RWPE2 (cell line): ENCODE data around the gene SPPL3.

Experiments used
- ATAC-seq: fragments of 200-7000 bp; cut with Tn5 transposase; 3 replicates; pipeline ENCODE4 v1.9.1; 2021; ENCODE audit warnings: low read depth
- DNase-seq: peaks from one replicate; pipeline ENCODE4 v3.0.0-alpha.2; 2020; ENCODE audit warnings: low spot score
- H3K27ac ChIP-seq: fragments of 450-650 bp; 2 replicates; pipeline ENCODE4 v1.5.1; 2017; ENCODE audit warnings: mild to moderate bottlenecking; ENCODE audit not compliant: poor library complexity, severe bottlenecking
- H3K27me3 ChIP-seq: fragments of 250-450 bp; sonication (Bioruptor Pico); 2 replicates; pipeline ENCODE4 v1.5.1; 2021; ENCODE audit warnings: mild to moderate bottlenecking, moderate library complexity; ENCODE audit not compliant: insufficient read depth, poor library complexity, severe bottlenecking
- H3K36me3 ChIP-seq: fragments of 250-450 bp; sonication (Bioruptor Pico); 2 replicates; pipeline ENCODE4 v1.5.1; 2020; ENCODE audit warnings: low read depth, mild to moderate bottlenecking, moderate library complexity
- H3K4me1 ChIP-seq: fragments of 250-450 bp; sonication (Bioruptor Pico); 2 replicates; pipeline ENCODE4 v1.5.1; 2021; ENCODE audit warnings: mild to moderate bottlenecking, moderate library complexity; ENCODE audit not compliant: insufficient read depth, poor library complexity, severe bottlenecking
- H3K4me3 ChIP-seq: fragments of 250-450 bp; sonication (Bioruptor Pico); 2 replicates; pipeline ENCODE4 v1.5.1; 2021; ENCODE audit warnings: mild to moderate bottlenecking, moderate library complexity; ENCODE audit not compliant: severe bottlenecking
- H3K9me3 ChIP-seq: fragments of 250-450 bp; sonication (Bioruptor Pico); 2 replicates; pipeline ENCODE4 v1.5.1; 2021; ENCODE audit warnings: mild to moderate bottlenecking, moderate library complexity; ENCODE audit not compliant: severe bottlenecking
- TF ChIP-seq, protein P1 (sequence below): fragments of 450-650 bp; IDR thresholded peaks from one replicate; pipeline ENCODE4 v1.5.1; 2017; ENCODE audit warnings: mild to moderate bottlenecking, moderate library complexity; ENCODE audit not compliant: poor library complexity, severe bottlenecking

SPPL3 gene

DNA sequence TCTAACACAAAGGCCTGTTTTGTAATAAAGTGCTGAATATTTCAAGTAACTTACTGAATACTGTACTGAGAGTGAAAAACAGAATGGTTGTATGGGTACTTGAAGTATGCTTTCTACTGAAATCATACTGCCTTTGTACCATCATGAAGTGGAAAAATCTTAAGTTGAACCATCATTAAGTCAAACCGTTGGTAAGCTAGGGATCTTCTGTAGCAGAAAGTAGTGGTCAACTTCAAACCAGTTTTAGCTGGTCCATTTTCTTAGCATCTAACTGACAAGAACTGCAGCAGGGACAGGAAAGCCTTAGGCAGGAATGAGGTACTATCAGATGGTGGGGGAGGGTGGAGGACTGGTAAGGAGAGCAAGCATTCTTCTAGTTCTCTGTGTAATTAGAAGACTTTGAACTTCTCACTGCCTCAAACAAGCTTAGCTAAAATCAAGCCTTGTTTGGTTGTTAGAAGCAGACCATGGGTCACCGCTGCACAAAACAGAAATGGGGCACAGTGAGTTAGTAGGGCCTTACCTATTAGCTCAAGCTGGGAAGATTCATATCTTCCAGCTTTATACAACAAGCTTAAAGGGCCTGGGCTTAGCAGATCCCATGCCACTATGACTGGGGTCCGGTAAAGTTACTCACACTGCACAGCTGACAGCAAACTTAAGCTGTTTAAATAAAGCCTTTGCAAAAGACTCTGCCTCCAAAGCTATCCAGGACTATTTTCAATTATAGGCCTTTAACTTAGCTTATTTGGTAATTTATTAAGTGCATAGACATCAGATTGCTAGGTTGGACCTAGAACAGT, 104.7 kb downstream of the SPPL3 start:
- Histone ChIP-seq H3K4me3 (no peak overlapping the region), H3K27me3 (no peaks in the 10 kb centered on the region), H3K4me1 (no peaks in the 10 kb centered on the region), H3K27ac (no peak overlapping the region), H3K36me3 (peaks cover 5% of the 10 kb centered on the region; the same call in 1 of the 2 replicates), H3K9me3 (peaks cover 11% of the 10 kb centered on the region)
- TF ChIP-seq, protein P1, sequence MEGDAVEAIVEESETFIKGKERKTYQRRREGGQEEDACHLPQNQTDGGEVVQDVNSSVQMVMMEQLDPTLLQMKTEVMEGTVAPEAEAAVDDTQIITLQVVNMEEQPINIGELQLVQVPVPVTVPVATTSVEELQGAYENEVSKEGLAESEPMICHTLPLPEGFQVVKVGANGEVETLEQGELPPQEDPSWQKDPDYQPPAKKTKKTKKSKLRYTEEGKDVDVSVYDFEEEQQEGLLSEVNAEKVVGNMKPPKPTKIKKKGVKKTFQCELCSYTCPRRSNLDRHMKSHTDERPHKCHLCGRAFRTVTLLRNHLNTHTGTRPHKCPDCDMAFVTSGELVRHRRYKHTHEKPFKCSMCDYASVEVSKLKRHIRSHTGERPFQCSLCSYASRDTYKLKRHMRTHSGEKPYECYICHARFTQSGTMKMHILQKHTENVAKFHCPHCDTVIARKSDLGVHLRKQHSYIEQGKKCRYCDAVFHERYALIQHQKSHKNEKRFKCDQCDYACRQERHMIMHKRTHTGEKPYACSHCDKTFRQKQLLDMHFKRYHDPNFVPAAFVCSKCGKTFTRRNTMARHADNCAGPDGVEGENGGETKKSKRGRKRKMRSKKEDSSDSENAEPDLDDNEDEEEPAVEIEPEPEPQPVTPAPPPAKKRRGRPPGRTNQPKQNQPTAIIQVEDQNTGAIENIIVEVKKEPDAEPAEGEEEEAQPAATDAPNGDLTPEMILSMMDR: no peak
- DNase-seq (no peak), ATAC-seq (no peak)

DNA sequence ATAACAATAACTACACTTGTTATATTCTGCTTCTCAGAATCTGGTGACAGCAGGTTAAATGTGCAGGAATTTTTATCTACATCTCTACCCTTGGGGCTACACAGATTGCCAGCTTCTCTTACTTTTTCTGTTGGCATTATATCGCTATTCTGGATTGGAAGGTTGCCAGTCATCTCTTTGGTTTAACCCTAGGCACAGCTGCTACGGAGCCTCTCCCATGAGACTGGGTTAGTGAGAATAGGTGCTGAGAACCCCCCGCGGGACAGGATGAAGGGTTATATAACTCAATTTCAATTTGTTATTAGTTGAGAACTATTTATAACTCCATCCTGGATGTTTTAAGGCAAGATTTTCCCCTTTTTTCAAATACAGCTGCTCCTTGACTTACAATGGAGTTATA, 105.5 kb downstream of the SPPL3 start:
- Histone ChIP-seq H3K27ac (no peak overlapping the region), H3K4me1 (no peaks in the 10 kb centered on the region), H3K9me3 (peaks cover 11% of the 10 kb centered on the region), H3K4me3 (no peak overlapping the region), H3K27me3 (no peaks in the 10 kb centered on the region), H3K36me3 (peaks cover 5% of the 10 kb centered on the region; the same call in 1 of the 2 replicates)
- no peak for DNase-seq
- no peak for ATAC-seq
- TF ChIP-seq, protein P1: no peak

DNA sequence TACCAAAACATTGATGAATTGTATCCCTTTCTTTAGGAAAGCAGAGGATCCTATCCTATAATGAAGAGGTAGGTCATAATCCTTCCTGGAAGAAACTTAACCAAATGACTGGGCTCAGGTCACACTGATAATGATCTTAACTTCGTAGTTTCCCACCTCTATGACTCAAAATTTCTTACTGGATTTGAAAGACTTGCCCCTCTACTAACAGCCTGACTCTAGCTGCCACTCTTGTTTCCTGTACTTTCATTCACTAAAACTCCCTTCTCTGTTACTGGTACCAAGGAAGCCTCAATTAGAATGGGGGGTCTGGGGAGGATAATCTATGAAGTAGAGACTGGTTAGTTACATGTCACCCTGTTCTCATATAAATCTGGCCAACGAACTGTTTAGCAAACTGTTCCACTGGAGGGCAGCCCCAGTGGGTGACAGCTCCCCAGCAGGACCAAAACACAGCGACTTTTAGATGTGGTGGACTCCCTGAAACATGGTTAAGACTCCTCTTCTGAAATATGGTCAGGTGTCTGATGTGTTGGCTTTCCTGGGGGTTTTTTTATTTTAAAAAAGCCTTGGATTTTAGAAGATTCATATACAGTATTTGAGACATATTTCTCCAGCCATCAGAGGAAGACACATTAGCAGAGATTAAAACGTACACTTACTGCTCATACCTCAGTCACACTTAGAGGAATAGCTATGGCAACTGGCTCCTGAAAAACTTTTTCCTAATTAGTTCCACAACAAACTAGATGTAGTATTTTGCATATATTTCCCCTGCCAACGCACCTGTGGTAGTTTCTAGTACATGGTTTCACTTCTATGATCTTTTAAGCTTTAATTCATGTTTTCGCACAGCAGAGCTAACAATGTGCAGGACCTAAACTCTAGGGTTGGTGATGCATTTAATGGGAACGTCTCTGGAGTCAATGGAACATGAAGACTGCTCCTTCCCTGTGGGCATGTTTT, 106.2 kb downstream of the SPPL3 start:
- Histone ChIP-seq H3K27me3 (no peaks in the 10 kb centered on the region), H3K9me3 (peaks cover 11% of the 10 kb centered on the region), H3K27ac (no peak overlapping the region), H3K36me3 (peaks cover 5% of the 10 kb centered on the region; the same call in 1 of the 2 replicates), H3K4me1 (no peaks in the 10 kb centered on the region), H3K4me3 (no peak overlapping the region)
- ATAC-seq (no peak), DNase-seq (no peak)
- TF ChIP-seq, protein P1: no peak

DNA sequence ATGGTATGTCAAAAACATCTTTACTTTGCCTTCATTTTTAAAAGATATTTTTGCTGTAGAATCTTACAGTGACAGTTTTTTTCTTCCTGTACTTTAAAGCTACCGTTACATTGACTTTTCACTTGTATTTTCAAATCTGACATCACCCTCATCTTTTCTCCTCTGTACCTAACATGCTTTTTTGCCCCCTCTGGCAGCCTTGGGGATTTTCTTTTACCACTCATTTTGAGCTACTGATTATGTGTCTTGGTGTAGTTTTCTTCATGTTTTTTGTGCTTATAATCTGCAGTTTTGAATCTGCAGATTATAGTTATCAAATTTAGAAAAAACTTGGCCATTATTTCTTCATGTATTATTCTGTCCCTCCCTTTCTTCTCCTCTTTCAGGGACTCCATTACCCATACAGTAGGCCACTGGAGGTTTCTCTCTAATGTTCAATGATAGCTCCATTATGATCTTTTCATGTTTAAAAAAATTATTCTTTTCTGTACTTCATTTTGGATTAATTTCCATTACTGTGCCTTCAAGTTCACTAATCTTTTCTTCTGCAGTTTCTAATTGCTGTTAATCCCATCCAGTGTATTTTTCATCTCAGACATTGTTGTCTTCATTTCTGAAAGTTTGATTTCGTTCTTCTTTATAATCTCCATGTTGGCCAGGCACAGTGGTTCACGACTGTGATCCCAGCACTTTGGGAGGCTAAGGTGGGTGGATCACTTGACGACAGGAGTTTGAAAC, 108.5 kb downstream of the SPPL3 start:
- H3K4me1 ChIP-seq: no peaks in the 10 kb centered on the region
- no peak overlapping the region for H3K4me3 ChIP-seq
- TF ChIP-seq, protein P1: no peak
- H3K27ac ChIP-seq: no peak overlapping the region
- no peak for ATAC-seq
- no peak for DNase-seq
- H3K36me3 ChIP-seq: 0 out of 2 replicates have a peak, but pooled peaks cover 5% of the 10 kb centered on the region
- H3K9me3 ChIP-seq: peaks cover 11% of the 10 kb centered on the region
- H3K27me3 ChIP-seq: no peaks in the 10 kb centered on the region
